Measurements from ENCODE around the gene CCDC57.

CCDC57 gene

DNA sequence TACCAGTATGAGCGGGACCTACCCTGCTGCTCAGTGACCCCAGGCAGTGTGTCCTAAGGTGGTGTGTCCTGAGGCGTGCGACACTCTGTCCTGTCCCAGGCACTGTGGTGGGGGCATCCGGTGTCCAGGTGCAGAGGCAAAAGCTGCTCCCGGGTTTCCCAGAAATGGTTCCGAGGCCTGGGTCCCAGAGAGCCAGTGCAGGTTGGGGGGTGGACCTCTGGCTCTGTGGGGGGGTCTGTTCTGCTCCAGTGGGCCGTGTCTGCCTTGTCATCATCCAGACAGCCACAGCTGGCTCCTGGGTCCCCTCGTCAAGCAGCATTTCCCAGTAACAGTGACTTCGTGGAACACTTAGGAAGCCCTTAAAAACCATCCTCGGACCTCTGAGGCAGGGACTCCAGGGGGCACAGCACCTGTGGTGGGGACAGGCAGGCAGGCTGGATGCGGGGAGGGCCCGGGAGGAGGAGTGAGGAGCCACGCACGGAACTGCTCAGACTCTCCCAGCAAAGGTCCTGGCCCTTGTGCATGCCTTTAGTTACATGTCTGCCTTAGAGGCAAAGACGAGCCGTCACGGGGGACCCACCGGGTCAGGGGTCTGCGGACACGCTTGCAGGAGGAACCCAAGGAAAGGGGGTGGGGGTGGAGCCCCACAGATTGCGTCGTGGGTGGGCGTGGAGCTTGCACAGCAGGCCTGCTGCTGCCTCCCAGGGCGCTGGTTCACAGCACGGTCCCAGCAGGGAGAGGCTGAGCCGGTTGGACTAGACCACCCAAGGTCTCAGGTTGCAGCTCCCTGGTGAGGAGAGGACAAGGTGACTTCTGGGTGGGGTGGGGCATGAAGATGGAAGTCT lies 21.8 kb upstream of the CCDC57 start:
- DNase-seq, result no peak

GRCh38 chr17:82232876-82233785 lies 20.5 kb upstream of the CCDC57 start:
- DNase-seq, result no peak

- no peak for DNase-seq
These were observed 19.7 kb upstream of the CCDC57 start for GRCh38 chr17:82232322-82232820.

GRCh38 chr17:82231562-82232321 lies 19.1 kb upstream of the CCDC57 start:
- no peak for DNase-seq

DNA sequence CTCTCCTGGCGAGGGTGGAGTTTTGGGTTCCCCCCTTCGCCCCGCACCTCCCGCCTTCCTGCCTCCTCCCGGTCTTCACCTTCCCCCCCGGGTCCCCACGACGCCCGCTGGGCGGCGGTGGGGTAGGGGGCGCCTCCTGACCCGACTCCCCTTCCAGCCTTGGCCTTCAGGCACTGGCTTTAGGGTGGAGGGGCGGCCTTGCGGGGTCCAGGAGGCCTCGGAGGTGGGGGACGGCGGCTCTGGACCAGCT lies 18.6 kb upstream of the CCDC57 start:
- DNase-seq, result no peak

DNA sequence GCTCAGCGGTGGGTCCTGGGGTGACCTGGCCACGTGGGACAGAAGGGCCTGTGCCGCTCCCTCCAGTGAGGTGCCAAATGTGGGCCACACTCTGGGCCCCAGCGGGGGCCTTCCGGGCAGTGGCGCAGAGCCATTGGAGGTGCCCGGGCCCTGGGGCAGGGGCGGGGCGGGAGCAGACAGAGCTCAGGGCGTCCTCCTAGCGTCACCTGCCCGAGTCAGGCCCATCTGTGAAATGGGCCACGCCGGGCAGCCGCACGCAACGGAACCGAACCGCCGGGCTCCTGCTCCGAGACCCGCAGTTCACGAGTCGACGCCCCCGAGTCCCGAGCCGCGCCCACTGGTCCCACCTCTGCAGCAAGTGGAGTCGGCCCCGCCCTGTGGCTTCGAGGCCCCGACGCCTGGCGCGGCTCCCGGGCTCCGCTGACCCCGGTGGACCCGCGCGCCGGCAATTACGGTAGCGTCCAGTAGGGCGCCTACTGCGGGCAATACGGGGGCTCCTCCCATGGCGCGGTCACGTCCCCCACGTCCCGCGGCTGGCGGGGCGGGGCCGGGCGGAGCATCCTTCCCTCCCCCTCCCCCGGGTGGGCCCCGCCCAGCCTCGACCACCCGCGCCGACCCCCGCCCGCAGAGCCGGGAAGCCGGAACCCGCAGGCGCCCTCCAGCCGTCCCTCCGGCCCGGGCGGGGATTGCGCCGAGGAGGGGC lies 18.1 kb upstream of the CCDC57 start:
- DNase-seq, result no peak

GRCh38 chr17:82229698-82230608 lies 17.3 kb upstream of the CCDC57 start:
- no peak for DNase-seq

GRCh38 chr17:82228842-82229697 lies 16.4 kb upstream of the CCDC57 start, which contains the start of gene SLC16A3:
Gene SLC16A3, plus strand, starts transcription at chr17:82229042. Its CDS starts 6,967 bp downstream, at chr17:82236009.
- DNase-seq, result no peak

DNA sequence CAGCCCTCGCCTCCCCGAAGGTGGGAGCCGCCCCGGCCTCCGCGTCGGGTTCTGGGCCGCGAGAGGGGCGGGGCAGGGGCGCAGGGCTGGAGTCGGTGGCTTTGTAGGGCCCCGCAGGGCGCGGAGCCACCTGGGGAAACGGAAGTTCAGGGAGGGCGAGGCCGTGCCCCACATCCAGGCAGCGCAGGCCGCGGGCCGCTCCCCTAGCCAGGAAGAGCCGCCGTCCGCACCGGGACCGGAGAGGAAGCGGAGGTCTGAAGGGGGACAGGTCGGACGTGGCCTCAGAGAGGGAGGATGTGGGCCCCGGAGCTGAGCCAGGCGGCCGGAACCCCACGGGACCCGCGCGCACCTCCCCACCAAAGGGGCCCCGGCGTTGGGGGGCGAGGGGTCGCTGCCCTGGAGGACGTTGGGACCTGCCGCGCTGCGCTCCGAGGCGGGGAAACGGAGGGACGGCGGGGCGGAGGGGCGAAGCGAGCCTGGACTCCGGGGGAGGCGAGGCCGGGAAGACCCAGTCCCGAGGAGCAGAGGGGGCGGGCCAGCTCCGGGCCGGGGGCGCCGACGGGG lies 15.7 kb upstream of the CCDC57 start:
- no peak for DNase-seq

DNA sequence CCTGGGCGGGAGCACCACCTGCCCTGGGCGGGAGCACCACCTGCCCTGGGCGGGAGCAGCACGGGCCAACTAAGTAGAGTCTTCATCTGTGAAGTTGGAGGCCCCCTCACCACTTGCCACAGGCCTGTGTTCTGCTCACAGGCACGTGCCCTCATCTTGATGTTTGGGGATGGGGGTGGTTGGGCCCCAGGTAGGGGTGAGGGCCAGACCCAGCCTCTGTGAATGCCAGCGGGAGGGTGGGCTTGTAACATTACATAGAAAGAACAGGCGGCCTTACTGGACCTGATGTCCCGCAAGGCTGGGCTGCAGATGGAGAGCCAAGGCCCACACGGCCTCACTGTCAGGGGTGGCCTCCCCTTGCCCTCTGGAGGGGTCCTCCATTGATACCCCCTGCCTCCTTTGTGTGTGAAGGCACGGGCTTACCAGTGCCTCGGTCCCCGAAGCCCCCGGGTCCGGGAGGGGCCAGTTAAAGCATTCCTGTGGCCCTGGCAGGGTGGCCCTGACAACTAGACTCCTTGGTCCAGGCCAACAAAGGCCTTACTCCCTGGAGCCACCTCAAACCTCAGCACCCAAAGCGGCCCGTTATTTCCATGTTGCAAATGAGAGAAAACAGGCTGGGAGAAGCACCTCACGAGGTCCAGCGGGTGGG lies 15.1 kb upstream of the CCDC57 start:
- DNase-seq, result no peak

- no peak for DNase-seq
These were observed 14.4 kb upstream of the CCDC57 start for GRCh38 chr17:82226809-82227628.

DNA sequence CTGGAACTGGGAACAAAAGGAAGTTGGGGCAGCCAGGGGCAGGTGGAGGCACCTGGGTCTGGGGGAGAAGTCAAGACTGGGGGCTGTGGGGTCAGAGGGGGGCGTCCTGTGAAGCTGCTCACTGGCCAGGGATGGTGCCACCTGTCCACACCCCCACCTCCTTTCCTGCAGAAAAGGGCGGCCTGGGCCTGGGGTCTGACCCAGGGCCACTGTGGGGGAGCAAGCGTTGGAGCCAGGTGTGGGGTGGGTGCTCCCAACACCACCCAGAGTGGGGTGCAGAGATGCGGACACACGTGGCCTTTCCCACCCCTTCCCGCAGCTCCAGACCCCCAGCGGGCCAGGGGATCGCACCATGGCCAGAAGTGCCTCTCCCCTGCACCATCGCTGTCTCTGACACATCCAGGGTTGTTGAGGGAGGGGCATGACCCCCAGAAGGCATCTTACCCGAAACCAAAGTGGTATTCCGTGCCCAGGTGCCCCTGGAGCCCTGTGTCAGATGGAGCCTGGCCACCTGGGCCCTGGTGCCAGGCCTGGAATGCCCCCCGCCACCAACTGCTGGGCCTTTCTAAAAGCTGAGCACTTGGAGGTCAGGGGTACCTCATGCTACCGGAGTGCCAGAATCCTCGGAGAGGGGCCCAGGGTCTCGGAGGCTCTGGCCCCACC lies 13.6 kb upstream of the CCDC57 start:
- no peak for DNase-seq

GRCh38 chr17:82225368-82226029 lies 12.9 kb upstream of the CCDC57 start:
- DNase-seq, result no peak

- no peak for DNase-seq
These were observed 12.0 kb upstream of the CCDC57 start for GRCh38 chr17:82224666-82225065.

DNA sequence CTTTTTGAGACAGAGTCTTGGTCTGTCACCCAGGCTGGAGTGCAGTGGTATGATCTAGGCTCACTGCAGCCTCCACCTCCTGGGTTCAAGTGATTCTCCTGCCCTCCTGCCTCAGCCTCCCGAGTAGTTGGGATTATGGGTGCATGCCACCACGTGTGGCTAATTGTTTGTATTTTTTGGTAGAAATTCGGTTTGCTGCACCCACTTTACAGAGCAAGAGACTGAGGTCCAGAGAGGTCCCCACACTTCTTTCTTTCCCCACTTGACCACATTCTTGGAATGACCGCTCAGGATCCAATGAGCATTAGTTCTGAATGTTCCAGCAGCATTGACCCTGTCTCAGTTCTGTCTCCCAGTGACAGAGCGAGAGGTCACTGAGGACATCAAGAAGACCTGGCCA lies 10.9 kb upstream of the CCDC57 start:
- no peak for DNase-seq

DNA sequence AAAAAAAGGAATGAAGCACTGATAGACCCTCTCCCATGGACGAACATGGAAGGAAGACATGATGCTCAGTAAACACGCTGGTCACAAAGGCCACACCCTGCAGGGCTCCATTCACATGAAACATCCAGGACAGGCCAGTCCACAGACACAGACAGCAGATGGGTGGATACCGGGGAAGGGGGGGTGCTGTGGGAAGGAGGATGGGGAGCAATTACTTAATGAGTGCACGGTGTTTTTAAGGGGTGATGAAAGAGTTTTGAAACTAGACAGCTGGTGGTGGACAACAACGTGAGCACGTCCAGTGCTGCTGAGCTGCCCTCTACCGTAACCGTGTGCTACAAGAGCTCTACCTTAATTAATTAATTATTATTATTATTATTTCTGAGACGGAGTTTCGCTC lies 10.2 kb upstream of the CCDC57 start:
- DNase-seq, result no peak

GRCh38 chr17:82221341-82221902 lies 8.8 kb upstream of the CCDC57 start:
- no peak for DNase-seq

Measured in DMS79 (cell line).